Nephron progenitor cell (in vitro differentiated cells): ENCODE results near the gene KLRK1.
"Not testable (repeated sequence)": the region's sequence is repeated elsewhere in the genome, so short reads cannot be mapped to it uniquely, and the experiment has no call there.

Experiments
- DNase-seq: peaks from one replicate; pipeline ENCODE4 v3.0.0; 2021
- H3K27ac Mint-ChIP-seq: 2 replicates; pipeline ENCODE4 v1.8.0; 2021; ENCODE audit warnings: mild to moderate bottlenecking, moderate library complexity, mixed read lengths
- H3K27me3 Mint-ChIP-seq: 2 replicates; pipeline ENCODE4 v1.8.0; 2021; ENCODE audit warnings: mild to moderate bottlenecking, low read depth, mixed read lengths; ENCODE audit not compliant: poor library complexity
- H3K36me3 Mint-ChIP-seq: 2 replicates; pipeline ENCODE4 v1.8.0; 2021; ENCODE audit warnings: low read depth, mixed read lengths
- H3K4me1 Mint-ChIP-seq: 2 replicates; pipeline ENCODE4 v1.8.0; 2021; ENCODE audit warnings: mixed read lengths
- H3K4me3 Mint-ChIP-seq: 2 replicates; pipeline ENCODE4 v1.8.0; 2021; ENCODE audit warnings: mild to moderate bottlenecking, moderate library complexity, mixed read lengths
- H3K9me3 Mint-ChIP-seq: 2 replicates; pipeline ENCODE4 v1.8.0; 2021; ENCODE audit warnings: mild to moderate bottlenecking, moderate library complexity, mixed read lengths
- TF ChIP-seq, protein P1 (sequence below): fragments of 200-600 bp; sonication (generic); IDR thresholded peaks from 2 replicates; pipeline ENCODE4 v1.5.0; 2021; ENCODE audit warnings: antibody characterized with exemption

The KLRK1 gene

DNA sequence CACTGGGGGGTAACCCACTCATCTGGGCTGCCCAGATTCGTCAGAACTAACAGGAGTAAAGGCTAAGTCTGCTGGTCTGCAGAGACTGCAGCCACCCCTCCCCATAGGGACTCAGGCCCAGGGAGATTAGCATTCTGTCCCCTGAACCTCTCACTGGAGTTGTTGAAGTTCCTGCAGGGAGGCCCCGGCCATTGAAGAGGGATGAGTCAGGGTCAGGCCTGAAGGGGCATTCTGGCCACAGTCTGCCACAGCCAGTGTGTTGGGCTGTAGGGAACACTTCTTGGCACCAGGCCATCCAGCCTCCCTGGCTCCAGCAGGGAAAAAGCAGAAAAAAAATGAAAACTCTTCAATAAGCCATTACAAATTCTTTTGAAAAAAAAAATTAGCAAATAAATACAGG is 35.3 kb downstream of the KLRK1 start:
- Mint-ChIP-seq H3K27me3 (no peaks in the 10 kb centered on the region), H3K4me3 (no peak overlapping the region), H3K36me3 (peaks cover 24% of the 10 kb centered on the region), H3K9me3 (peaks cover 56% of the 10 kb centered on the region), H3K4me1 (peaks cover 3% of the 10 kb centered on the region), H3K27ac (no peak overlapping the region)
- DNase-seq = no peak
- TF ChIP-seq, protein P1, sequence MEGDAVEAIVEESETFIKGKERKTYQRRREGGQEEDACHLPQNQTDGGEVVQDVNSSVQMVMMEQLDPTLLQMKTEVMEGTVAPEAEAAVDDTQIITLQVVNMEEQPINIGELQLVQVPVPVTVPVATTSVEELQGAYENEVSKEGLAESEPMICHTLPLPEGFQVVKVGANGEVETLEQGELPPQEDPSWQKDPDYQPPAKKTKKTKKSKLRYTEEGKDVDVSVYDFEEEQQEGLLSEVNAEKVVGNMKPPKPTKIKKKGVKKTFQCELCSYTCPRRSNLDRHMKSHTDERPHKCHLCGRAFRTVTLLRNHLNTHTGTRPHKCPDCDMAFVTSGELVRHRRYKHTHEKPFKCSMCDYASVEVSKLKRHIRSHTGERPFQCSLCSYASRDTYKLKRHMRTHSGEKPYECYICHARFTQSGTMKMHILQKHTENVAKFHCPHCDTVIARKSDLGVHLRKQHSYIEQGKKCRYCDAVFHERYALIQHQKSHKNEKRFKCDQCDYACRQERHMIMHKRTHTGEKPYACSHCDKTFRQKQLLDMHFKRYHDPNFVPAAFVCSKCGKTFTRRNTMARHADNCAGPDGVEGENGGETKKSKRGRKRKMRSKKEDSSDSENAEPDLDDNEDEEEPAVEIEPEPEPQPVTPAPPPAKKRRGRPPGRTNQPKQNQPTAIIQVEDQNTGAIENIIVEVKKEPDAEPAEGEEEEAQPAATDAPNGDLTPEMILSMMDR = no peak

DNA sequence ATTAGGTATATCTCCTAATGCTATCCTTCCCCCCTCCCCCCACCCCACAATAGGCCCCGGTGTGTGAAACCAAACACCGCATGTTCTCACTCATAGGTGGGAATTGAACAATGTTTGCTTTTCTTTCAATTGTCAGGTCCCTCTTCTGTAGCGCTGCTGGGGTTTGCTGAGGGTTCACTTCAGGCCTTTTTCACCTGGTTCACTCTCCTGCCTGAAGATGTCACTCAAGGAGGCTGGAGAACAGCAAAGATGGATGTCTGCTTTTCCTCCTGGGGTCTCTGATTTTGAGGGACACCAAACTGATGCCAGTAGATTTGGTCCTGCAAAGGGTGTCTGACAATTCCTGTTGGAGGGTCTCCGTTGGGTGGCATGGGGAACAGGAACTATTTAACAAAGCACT is 35.8 kb downstream of the KLRK1 start:
- TF ChIP-seq, protein P1 = no peak
- Mint-ChIP-seq H3K9me3 (peaks cover 52% of the 10 kb centered on the region), H3K27me3 (no peaks in the 10 kb centered on the region), H3K36me3 (peaks cover 20% of the 10 kb centered on the region), H3K4me3 (no peak overlapping the region), H3K27ac (no peak overlapping the region), H3K4me1 (peaks cover 3% of the 10 kb centered on the region)
- no peak for DNase-seq

DNA sequence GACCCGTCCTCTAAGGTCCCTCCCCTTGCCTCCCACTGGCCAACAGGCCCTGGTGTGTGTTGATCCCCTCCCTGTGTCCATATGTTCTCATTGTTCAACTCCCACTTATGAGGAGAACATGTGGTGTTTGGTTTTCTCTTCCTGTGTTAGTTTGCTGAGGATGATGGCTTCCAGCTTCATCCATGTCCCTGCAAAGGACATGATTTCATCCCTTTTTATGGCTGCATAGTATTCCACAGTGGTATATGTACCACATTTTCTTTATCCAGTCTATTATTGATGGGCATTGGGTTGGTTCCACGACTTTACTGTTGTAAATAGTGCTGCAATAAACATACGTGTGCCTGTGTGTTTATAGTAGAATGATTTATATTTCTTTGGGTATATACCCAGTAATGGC is 38.4 kb downstream of the KLRK1 start:
- H3K4me1 Mint-ChIP-seq, DNase-seq, H3K27ac Mint-ChIP-seq, H3K27me3 Mint-ChIP-seq, H3K4me3 Mint-ChIP-seq: not testable (repeated sequence)
- peaks cover 15% of the 10 kb centered on the region for H3K36me3 Mint-ChIP-seq
- H3K9me3 Mint-ChIP-seq = peaks cover 46% of the 10 kb centered on the region

DNA sequence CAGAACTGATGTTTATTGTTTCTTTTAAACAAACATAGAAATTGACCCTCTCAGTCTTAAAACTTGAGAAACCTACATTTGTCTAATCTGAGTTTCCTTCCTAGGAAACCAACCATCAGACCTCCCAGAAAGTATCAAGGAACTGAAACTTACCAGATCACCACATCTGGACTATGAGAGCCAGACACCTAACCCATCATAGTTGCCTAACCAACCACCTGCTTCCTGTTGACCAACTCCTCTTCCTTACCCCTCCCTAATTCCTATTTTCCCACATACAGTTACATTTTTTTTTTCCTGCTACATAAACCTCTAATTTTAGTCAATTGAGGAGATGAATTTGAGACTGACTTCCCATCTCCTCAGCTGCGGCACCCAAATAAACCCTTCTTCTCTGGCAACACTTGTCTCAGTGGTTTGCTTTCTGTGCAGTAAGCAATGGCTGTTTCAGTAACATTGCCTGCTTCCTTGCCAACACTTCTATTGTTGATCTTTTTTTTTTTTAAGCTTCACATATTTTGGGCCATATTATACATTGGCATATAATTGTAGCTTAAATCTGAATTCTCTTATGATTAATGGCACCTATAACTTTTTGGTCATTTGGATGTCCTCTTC is 47.8 kb downstream of the KLRK1 start:
- no peak overlapping the region for H3K27ac Mint-ChIP-seq
- H3K9me3 Mint-ChIP-seq = peaks cover 21% of the 10 kb centered on the region
- H3K27me3 Mint-ChIP-seq = peaks cover 4% of the 10 kb centered on the region
- no peak for DNase-seq
- H3K4me3 Mint-ChIP-seq = no peak overlapping the region
- TF ChIP-seq, protein P1 = no peak
- H3K36me3 Mint-ChIP-seq = peaks cover 10% of the 10 kb centered on the region
- no peaks in the 10 kb centered on the region for H3K4me1 Mint-ChIP-seq

DNA sequence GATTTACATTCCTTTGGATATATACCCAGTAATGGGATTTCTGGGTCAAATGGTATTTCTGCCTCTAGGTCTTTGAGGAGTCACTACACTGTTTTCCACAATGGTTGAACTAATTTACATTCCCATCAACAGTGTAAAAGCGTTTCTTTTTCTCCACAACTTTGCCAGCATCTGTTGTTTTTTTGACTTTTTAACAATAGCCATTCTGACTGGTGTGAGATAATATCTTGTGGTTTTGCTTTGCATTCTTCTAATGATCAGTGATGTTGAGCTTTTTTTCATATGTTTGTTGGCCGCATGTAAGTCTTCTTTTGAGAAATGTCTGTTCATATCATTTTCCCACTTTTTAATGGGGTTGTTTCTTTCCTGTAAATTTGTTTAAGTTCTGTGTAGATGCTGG is 48.9 kb downstream of the KLRK1 start:
- H3K36me3 Mint-ChIP-seq = not testable (repeated sequence)

DNA sequence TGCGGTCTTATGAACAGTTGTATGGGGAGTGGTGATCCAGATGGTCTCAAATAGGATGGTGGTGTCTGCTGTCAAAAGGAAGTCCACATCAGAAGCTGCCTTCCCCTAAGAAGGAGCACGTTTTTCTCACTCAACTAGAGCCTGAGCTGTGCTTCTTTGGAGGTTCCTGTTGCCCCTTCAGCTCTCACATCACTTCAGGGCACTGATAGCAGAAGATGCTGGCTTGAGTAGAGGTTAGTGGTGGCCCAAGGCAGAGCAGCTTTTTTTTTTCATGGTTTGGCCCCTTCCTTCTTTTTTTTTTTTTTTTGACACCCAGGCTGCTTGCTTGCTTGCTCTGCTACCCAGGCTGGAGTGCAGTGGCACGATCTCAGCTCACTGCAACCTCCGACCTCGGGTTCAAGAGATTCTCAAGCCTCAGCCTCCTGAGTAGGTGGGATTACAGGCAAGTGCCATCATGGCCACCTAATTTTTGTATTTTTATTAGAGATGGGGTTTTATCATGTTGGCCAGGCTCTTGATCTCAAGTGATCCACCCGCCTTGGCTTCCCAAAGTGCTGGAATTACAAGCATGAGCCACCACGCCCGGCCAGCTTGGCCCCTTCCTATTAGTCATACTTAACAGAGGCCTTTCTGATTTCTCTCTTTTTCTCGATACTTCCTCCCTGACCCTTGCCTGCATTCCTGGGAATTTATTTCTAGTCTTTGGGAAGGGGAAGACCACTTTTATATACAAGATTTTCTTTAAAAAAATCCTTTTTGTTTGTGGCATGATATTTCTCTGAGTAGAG is 50.6 kb downstream of the KLRK1 start:
- H3K27ac Mint-ChIP-seq = no peak overlapping the region
- no peak for DNase-seq
- peaks cover 8% of the 10 kb centered on the region for H3K4me1 Mint-ChIP-seq
- H3K36me3 Mint-ChIP-seq = peaks cover 10% of the 10 kb centered on the region
- TF ChIP-seq, protein P1 = no peak
- H3K4me3 Mint-ChIP-seq = no peak overlapping the region
- H3K27me3 Mint-ChIP-seq = peaks cover 4% of the 10 kb centered on the region
- H3K9me3 Mint-ChIP-seq = peaks cover 19% of the 10 kb centered on the region

More for the DNA sequence above, 48.9 kb downstream of the KLRK1 start:
- H3K9me3 Mint-ChIP-seq = peaks cover 19% of the 10 kb centered on the region
- H3K4me1 Mint-ChIP-seq, H3K27me3 Mint-ChIP-seq, H3K27ac Mint-ChIP-seq, H3K4me3 Mint-ChIP-seq, DNase-seq: not testable (repeated sequence)

DNA sequence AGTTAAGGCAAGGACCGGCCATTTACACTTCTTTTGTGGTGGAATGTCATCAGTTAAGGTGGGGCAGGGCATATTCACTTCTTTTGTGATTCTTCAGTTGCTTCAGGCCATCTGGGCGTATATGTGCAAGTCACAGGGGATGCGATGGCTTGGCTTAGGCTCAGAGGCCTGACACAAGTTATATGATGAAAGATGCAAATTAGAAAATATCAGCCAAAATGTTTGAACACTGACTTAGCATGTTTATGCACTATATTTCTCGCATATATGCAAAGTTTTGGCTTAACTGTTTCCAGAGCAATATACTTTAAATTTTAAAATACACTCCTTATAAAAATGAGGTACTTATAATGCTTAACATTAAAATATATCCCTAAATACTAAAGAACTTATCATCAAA is 51.4 kb downstream of the KLRK1 start:
- H3K4me3 Mint-ChIP-seq, H3K27me3 Mint-ChIP-seq, H3K36me3 Mint-ChIP-seq, DNase-seq, H3K27ac Mint-ChIP-seq, H3K4me1 Mint-ChIP-seq: not testable (repeated sequence)
- H3K9me3 Mint-ChIP-seq = peaks cover 14% of the 10 kb centered on the region

DNA sequence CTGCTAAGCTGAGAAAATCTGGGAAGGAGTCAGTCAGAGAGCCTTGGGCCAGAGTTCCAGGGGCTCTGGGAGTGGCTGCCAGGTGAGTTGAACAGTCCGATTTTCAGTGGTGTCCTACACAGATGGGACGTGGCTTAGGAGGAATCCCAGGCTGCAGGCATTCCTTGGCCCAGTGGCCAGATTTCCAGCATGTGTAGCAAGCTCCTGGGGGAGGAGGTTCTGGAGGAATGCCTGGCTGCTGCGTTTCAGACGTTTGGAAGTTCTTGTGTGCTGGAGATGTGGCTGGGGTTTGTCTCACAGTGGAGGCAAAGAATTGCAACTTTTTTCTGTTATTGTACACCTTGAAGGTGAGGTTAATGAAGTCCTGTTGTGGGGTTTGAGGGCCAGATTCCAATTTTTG is 53.6 kb downstream of the KLRK1 start:
- not testable (repeated sequence) for DNase-seq, H3K27ac Mint-ChIP-seq

More for the DNA sequence above, 53.6 kb downstream of the KLRK1 start:
- H3K36me3 Mint-ChIP-seq, H3K4me1 Mint-ChIP-seq, H3K27me3 Mint-ChIP-seq, H3K4me3 Mint-ChIP-seq, H3K9me3 Mint-ChIP-seq: not testable (repeated sequence)
